ENCODE data around the gene SLC5A11. TPM values are rescaled to one million over a fixed set of nuclear protein-coding genes. Genes with fewer than 3 reads are reported as not detected.

The SLC5A11 gene
- total RNA-seq, 1 experiment from 2014 or later = not detected

DNA sequence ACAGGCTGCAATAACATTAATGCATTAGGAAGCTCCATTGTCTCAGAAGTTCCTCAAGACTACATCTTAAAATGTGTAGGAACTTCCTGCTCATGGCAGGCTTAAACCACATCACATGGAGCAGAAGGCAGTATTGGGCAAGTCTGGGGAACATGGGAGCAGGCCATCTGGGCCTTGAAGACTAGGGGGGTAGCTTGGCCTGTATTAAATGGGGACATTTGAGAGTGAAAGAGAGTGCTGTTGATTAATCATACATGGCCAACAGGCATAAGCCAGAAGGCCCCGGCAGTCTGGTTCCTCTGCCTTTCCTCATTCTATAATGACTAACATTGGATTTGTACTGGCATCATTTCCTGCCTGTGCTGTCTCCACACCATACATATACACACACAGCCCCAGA is 25.2 kb upstream of the SLC5A11 start:
- Histone ChIP-seq H3K36me3 (ENCODE audit: insufficient read depth, low read length, poor library complexity, severe bottlenecking) (peaks cover 84% of the 10 kb centered on the region), H3K4me1 (ENCODE audit: insufficient read depth, low read length, poor library complexity, severe bottlenecking) (no peaks in the 10 kb centered on the region), H3K4me3 (ENCODE audit: low read depth, low read length, poor library complexity, severe bottlenecking) (no peak overlapping the region), H3K27ac (ENCODE audit: low read depth, low read length, poor library complexity, severe bottlenecking) (no peak overlapping the region), H3K9me3 (ENCODE audit: low read depth, low read length, poor library complexity, severe bottlenecking) (no peaks in the 10 kb centered on the region), H3K27me3 (replicated peaks; ENCODE audit: insufficient read depth, low read depth, low read length, poor library complexity) (no peaks in the 10 kb centered on the region)
- BruUV-seq (replicated peaks) = no TSS peak
- TF ChIP-seq CTCF (conservative IDR thresholded peaks at IDR 0.05; ENCODE audit: low read depth, low read length) = no peak
- no peak for TF ChIP-seq EZH2 (IDR thresholded peaks at IDR 0.05; ENCODE audit: borderline replicate concordance, low read depth, low read length, poor library complexity, severe bottlenecking)
- DNase-seq (ENCODE audit: low spot score) = no peak
- POLR2A ChIA-PET (ENCODE audit: low non-redundant PET) = no interaction called here
- intact Hi-C loops (cut with micrococcal nuclease; ENCODE audit: unreplicated experiment) = no loop called here
- CTCF ChIA-PET = interaction anchor here (0.6 kb wide), 1 partner anchor 23 kb away, joined by 9 read pairs; no protein-coding TSS in a partner anchor

DNA sequence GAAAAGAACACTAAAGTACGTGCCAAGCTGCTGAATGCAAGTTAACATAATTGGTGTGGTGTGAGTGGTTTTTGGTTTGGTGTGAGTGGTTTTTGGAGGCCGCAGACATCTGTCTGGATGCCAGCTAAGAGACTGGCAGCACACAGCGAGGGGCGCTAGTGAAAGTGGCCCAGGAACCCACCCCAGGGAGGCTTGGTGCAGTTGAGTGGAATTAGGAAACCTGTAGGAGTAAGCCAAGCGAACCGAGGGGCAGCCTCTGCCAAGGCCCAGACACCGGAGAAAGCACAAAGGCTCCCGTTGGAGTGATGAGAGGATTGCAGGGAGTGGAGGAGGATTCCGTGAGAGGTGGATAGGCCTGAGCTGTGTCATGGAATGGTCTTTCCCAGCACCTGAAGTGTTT is 24.6 kb upstream of the SLC5A11 start:
- H3K4me1 ChIP-seq (ENCODE audit: insufficient read depth, low read length, poor library complexity, severe bottlenecking) = no peaks in the 10 kb centered on the region
- no peaks in the 10 kb centered on the region for H3K9me3 ChIP-seq (ENCODE audit: low read depth, low read length, poor library complexity, severe bottlenecking)
- no TSS peak for BruUV-seq (replicated peaks)
- no peak overlapping the region for H3K4me3 ChIP-seq (ENCODE audit: low read depth, low read length, poor library complexity, severe bottlenecking)
- H3K27ac ChIP-seq (ENCODE audit: low read depth, low read length, poor library complexity, severe bottlenecking) = no peak overlapping the region
- DNase-seq (ENCODE audit: low spot score) = no peak
- H3K36me3 ChIP-seq (ENCODE audit: insufficient read depth, low read length, poor library complexity, severe bottlenecking) = peaks cover 85% of the 10 kb centered on the region
- CTCF ChIA-PET = no interaction called here
- intact Hi-C loops (cut with micrococcal nuclease; ENCODE audit: unreplicated experiment) = no loop called here
- H3K27me3 ChIP-seq (replicated peaks; ENCODE audit: insufficient read depth, low read depth, low read length, poor library complexity) = no peaks in the 10 kb centered on the region
- POLR2A ChIA-PET (ENCODE audit: low non-redundant PET) = no interaction called here
- TF ChIP-seq EZH2 (IDR thresholded peaks at IDR 0.05; ENCODE audit: borderline replicate concordance, low read depth, low read length, poor library complexity, severe bottlenecking) = no peak
- TF ChIP-seq CTCF (conservative IDR thresholded peaks at IDR 0.05; ENCODE audit: low read depth, low read length) = no peak

DNA sequence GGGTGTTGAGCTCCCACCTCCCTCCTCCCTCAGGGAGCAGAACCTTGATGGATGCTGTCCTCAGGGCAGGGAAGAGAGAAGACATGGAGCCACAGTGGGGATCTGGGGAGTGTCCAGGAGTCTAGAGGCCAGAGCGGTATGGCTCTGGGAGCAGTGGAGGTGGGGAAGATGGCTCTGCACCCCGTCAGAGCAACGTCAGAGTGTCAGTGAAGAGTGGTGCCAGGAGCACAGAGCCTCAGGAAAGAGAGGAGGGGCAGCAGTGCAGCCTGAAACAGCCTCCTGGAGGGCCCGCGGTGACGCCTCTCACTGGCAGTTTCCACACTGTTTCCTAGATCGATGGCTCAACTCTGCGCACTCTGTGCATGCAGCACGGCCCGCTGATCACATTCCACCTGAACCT is 23.2 kb upstream of the SLC5A11 start:
- Histone ChIP-seq H3K4me1 (ENCODE audit: insufficient read depth, low read length, poor library complexity, severe bottlenecking) (no peaks in the 10 kb centered on the region), H3K27ac (ENCODE audit: low read depth, low read length, poor library complexity, severe bottlenecking) (no peak overlapping the region), H3K9me3 (ENCODE audit: low read depth, low read length, poor library complexity, severe bottlenecking) (no peaks in the 10 kb centered on the region), H3K4me3 (ENCODE audit: low read depth, low read length, poor library complexity, severe bottlenecking) (no peak overlapping the region), H3K27me3 (replicated peaks; ENCODE audit: insufficient read depth, low read depth, low read length, poor library complexity) (no peaks in the 10 kb centered on the region), H3K36me3 (ENCODE audit: insufficient read depth, low read length, poor library complexity, severe bottlenecking) (peaks cover 76% of the 10 kb centered on the region)
- BruUV-seq (replicated peaks) = no TSS peak
- no peak for DNase-seq (ENCODE audit: low spot score)
- intact Hi-C loops (cut with micrococcal nuclease; ENCODE audit: unreplicated experiment) = no loop called here
- ChIA-PET POLR2A (ENCODE audit: low non-redundant PET) (no interaction called here), CTCF (no interaction called here)
- TF ChIP-seq CTCF (conservative IDR thresholded peaks at IDR 0.05; ENCODE audit: low read depth, low read length) = no peak
- no peak for TF ChIP-seq EZH2 (IDR thresholded peaks at IDR 0.05; ENCODE audit: borderline replicate concordance, low read depth, low read length, poor library complexity, severe bottlenecking)
